GM04503 (cell line): ENCODE measurements around the gene RNF223.
"Not testable (repeated sequence)": the region's sequence is repeated elsewhere in the genome, so short reads cannot be mapped to it uniquely, and the experiment has no call there.

Source experiments
- DNase-seq: peaks from one replicate; pipeline ENCODE4 v3.0.0-alpha.2; 2012; ENCODE audit warnings: low read depth

The RNF223 gene

GRCh38 chr1:1072299-1072848 lies 1.7 kb downstream of the RNF223 start:
- no peak for DNase-seq

DNA sequence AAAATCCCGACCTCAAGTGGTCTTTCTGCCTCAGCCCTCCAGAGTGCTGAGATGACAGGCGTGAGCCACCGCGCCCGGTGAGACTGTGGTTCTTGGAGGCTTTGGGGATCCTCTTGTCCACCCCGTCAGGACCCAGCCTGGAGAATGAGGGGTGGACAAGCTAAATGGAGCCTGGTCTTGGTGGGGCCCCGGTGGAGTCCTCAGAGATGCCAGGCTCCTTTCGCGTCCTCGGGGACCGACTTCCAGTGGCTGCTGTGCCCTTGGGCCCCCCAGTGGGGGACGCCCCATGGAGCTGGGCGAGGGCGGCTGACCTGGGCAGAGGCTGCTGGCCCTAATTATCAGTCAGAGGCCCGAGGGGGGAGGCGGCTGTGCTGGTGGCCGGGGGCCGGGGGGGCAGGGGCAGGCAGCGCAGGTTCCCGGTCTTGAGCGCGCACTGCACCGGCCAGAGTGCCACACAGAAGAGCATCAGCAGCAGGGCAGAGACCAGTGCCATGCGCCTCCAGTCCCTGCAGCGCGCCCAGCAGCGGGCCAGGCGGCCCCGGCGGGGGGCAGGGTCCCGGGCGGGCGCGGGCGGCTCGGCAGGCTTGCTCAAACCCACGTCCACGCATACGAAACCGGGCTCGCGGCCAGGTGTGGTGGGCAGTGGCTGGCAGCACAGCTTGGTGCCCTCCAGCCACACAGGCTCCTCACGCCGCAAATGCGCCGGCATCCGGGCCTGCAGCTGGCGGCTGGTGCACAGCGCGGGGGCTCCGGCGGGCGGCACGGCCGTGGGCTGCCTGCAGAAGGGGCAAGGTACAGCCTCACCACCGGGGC lies 2.4 kb downstream of the RNF223 start:
- no peak for DNase-seq

GRCh38 chr1:1069711-1070676 lies 4.1 kb downstream of the RNF223 start:
- DNase-seq, result no peak

GRCh38 chr1:1069056-1069710 lies 4.9 kb downstream of the RNF223 start:
- no peak for DNase-seq

GRCh38 chr1:1068517-1069055 lies 5.5 kb downstream of the RNF223 start:
- DNase-seq, result no peak

DNA sequence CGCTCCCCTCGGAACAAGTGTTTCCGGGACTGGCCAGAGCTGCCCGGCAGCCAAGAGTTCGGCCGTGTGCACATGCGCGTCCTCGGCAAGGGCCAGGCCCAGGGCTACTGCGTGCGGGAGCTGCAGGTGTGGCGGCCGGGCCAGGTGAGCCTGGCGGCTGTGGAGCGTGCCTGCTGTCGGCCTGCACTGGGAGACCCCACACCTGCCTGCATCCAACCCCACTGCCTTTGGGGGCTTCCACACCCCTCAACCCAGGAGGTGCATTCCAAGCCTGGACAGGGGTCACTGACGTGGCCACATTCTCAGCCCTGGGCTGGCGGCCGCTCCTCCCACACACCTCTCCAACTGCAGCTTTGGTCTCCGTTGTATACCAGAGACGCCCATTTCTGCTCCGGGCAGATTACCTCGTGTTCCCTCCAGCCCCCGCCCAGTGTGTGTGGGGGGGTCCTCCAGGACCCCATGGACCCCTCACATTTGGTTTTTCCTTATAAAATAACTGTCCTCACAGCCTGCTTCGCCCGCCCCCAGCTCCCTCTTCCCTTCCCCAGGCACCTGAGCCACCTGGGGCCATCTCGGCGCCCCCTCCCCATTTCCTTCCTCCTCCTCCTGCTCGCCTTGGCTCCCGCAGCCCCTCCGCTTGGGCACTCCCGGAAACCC lies 6.1 kb downstream of the RNF223 start:
- no peak for DNase-seq

GRCh38 chr1:1067284-1067859 lies 6.7 kb downstream of the RNF223 start:
- no peak for DNase-seq

DNA sequence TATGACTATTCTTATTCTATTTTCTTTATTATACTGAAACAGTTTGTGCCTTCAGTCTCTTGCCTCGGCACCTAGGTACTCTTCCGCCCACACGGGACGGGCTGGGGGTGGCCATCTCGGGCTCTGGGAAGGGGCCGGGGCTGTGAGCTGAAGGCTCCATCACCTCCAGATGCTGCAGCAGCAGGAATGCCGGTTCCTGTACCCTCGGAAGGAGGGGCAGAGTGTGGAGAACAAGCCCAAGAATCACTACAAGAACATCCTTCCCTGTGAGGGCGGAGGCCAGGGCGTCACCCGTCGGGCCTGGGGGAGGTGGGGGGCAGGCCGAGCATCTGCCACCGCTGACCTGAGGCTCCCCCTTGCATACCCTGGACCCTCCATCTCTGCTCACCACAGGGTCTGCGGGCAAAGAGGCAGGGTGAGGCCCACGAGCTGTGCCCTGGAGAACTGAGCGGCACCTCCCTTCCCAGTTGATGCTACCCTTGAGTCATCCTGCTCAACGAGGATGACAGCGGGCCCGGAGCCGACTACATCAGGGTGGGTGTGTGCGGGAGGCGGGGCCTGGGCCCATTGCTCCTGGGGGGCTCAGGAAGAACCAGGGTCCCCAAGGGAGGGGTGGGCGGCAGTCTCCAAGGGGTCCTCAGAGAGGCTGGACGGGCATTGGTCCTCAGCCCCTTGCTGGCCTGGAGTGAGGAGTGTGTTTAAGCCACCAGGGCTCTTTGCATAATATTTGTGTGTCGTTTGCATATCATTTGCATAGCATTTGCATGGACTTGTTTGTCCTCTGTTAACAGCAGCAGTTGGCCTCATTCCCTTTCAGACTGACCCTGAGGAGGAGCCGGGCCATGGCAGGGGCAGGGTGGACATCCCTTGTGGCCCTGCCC lies 7.5 kb downstream of the RNF223 start:
- DNase-seq, result no peak

GRCh38 chr1:1065940-1066304 lies 8.2 kb downstream of the RNF223 start:
- not testable (repeated sequence) for DNase-seq

- DNase-seq, result no peak
Observed at GRCh38 chr1:1065265-1065939, 8.7 kb downstream of the RNF223 start.

DNA sequence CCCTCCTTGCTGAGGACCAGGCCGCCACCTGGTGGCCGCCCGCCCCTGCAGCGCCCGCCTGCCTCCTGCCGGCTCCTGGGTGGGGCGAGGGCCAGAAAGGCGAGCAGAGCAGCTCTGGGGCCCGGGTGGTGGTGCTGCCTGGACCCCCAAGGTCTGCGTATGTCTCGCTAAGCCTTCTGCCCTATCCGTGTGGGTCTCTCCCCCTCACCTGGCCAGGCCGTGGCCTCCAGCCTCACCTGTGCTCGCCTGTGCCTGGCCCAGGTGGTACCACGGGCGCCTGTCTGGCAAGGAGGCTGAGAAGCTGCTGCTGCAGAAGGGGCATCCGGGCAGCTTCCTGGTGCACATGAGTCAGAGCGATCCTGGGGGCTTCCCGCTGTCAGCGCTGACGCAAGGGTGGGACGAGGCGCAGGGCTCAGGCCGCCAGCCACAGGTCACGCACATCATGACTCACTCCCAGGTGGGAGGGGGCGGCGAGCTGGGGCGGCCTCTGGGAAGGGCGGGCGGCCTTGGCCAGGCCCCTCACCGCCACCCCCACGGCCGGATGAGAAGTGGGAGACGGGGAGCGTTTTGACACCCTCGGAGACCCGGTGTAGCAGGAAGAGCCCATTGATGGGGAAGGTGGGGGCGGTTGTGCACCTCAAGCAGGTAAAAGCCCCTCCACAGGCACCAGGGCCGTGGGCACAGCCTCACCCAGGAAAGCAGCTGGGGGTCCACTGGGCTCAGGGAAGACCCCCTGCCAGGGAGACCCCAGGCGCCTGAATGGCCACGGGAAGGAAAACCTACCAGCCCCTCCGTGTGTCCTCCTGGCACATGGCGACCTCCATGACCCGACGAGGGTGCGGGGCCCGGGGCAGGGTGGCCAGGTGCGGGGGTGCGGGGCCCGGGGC lies 9.9 kb downstream of the RNF223 start:
- no peak for DNase-seq

GRCh38 chr1:1063261-1063944 lies 10.7 kb downstream of the RNF223 start:
- DNase-seq, result no peak

DNA sequence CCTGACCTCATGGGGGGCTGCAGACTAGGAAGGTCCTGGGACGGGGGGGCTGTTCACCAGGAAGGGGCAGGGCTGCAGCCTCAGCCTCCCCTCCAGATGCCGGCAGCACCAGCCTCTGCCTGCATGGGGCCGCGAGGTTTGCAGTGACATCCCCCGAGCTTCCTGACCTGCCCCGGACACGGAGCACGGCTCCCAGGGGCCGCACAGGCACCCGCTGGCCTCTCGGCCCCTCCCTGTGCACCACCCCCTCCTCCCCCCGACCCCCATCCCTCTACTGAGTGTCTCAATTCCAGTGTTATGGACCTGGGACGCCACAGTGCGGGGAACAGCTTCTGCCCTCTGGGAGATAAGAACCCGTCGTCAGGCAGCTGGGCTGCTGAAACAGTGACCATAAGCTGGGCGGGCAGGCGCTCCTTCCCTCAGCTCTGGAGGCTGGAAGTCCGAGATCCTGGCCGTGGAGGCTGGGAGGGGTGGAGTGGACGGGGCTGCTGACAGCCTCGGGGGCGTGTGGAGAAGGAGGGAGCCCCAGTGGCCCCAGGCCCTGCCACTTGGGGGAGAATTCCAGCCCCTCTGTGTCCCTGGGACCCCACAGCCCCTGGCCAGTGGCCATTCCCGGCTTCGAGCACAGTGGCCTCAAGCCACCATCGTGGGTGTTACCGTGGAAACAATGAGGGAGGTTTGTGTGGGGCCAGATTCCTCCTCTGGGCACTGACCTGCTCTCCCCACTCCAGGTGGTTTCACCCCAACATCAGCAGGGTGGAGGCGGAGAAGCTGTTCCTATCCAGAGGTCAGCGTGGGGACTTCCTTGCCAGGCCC lies 11.6 kb downstream of the RNF223 start:
- DNase-seq, result no peak

- DNase-seq, result no peak
Observed at GRCh38 chr1:1061682-1062345, 12.3 kb downstream of the RNF223 start.

DNA sequence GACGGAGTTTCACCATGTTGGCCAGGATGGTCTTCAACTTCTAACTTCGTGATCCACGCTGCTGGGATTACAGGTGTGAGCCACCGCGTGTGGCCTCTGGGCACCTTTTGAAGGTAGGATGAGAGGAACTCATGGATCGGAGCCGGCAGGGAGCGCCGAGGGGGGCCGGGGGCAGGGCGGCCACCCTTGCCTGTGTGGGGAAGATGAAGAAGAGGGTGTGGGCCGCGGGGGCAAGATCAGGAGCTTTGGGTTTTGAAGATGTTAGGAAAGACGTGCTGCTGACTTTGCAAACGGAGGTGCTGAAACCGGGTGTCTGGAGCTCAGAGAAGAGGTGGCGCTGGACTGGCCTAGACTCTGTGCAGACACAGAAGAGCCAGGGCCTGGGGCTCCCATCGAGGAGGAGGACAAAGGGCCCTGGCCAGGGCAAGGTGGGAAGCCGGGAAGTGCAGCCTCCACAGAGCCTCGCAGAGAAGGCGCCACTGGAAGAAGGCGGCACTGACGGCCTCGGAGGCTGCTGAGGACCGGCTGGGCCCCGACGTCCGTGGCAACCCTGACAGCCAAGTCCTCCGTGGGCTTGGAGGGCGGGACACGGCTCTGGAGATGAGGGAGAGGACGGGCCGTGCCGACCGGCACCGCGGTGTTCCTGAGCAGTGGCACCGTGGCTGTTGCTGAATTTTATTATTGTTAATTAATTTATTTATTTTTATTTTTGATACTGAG lies 13.7 kb downstream of the RNF223 start:
- DNase-seq, result no peak
